ES-I3 (cell line): ENCODE results near the gene EIF6.
"Not testable (repeated sequence)": the region's sequence is repeated elsewhere in the genome, so short reads cannot be mapped to it uniquely, and the experiment has no call there.

Experiments
- H3K36me3 ChIP-seq: 2 replicates; pipeline ENCODE4 v1.6.1; 2013; ENCODE audit warnings: mild to moderate bottlenecking, low read length, control low read depth, moderate library complexity; ENCODE audit not compliant: insufficient read depth
- H3K4me1 ChIP-seq: 2 replicates; pipeline ENCODE4 v1.6.1; 2013; ENCODE audit warnings: mild to moderate bottlenecking, control low read depth, low read length; ENCODE audit not compliant: insufficient read depth
- H3K9ac ChIP-seq: 2 replicates; pipeline ENCODE4 v1.6.1; 2013; ENCODE audit warnings: low read depth, mild to moderate bottlenecking, low read length, moderate library complexity
- H3K9me3 ChIP-seq: 2 replicates; pipeline ENCODE4 v1.6.1; 2013; ENCODE audit warnings: mild to moderate bottlenecking, low read length, moderate library complexity; ENCODE audit not compliant: control insufficient read depth, insufficient read depth

Gene EIF6

DNA sequence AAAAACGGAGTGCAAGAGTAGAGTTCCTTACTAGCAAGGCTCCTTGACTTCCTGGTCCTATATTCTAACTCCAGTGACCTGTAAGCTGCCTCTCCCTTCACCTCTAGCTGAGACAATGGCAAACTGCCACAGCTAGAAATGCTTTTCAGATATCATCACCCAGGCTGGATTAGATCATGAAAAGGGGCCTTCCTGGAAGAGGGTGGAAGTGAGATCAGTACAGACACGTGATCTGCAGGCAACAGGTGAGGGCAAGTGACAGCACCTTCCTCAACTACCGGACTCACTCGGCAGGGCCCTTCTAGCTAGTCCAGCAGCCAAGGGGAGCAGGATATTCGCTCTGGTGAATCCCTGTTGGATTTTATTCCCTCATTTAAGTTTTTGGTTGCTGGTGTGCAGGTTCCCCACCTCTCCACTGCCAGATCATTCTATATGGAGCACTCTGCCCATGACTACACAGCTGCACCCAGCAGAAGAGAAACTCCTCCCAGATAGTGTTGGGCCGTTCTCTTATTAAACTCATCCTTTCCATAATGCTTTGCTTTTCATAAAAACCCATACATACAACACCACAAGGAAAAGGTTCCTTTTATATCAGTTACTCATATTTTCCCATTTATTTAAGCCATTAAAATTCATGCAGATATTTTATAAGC lies 34.1 kb upstream of the EIF6 start:
- H3K4me1 ChIP-seq: peaks cover 29% of the 10 kb centered on the region
- no peaks in the 10 kb centered on the region for H3K36me3 ChIP-seq
- H3K9ac ChIP-seq: no peak overlapping the region
- no peaks in the 10 kb centered on the region for H3K9me3 ChIP-seq

DNA sequence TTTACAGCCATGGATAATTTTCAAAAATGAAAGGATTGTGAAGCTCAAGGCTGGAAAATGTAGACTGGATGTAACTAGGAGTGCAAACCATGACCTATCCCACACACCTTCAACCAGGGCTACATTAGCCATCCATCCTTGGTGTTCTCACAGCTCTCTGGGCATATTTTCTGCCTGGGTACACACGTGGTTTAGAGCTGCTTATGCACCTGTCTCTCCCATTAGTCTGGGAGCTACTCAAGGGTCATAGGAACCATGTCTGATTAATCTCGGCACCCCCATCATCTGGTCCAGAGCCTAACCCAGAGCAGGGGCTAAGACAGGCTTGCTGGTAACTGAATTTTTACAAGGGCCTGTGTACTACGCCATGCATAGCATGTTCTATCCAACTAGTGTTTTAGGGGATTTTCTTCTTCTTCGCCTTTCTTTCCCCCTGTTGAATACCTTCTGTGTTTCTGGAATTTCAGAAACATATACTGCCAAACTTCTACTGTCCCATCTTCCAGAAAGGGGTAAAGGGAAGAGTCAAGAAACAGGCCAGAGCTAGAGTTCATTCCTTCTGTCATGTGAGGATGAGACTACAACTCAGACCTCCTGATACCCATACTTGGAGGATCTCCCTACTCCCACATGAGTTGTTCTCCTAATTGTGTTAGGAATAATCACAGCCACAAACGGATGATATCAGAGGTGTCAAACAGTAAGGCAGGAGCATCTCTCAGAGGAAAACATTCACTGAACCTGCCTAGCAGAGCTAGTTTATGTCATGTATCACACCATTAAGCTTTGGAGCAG lies 33.0 kb upstream of the EIF6 start:
- Histone ChIP-seq H3K9ac (no peak overlapping the region), H3K4me1 (peaks cover 31% of the 10 kb centered on the region), H3K9me3 (no peaks in the 10 kb centered on the region), H3K36me3 (no peaks in the 10 kb centered on the region)

DNA sequence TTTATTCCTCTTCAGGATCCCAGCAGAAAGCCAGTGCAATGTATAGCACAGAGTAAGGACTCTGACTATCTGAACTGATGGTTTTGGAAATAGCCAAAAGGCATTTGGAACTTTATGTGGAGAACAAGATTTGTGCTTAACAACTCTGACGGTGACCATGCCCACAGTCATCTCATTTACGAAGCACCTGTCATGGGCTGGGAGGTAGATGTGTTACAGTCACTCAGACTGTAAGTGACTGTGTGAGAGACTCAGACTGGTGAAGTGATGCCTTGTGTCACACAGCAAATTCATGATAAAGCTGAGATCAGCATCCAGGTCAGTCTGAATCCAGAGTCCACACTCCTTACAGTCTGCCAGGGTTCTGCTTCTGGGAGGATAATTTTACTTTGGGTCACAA lies 31.5 kb upstream of the EIF6 start:
- Histone ChIP-seq H3K4me1 (peaks cover 44% of the 10 kb centered on the region), H3K9ac (no peak overlapping the region), H3K36me3 (no peaks in the 10 kb centered on the region), H3K9me3 (no peaks in the 10 kb centered on the region)

DNA sequence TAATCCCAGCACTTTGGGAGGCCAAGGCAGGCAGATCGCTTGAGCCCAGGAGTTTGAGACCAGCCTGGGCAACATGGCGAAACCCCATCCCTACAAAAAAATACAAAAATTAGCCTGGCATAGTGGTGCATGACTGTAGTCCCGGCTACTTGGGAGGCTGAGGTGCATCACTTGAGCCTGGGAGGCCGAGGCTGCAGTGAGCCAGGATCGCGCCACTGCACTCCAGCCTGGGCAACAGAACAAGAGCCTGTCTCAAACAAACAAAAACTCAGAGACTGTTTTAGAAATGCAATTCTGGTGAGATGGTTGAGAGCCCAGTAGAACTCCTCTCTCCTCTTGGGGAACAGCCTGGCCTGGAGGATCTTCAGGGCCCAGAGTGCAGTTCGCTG lies 31.1 kb upstream of the EIF6 start:
- not testable (repeated sequence) for H3K9ac ChIP-seq

DNA sequence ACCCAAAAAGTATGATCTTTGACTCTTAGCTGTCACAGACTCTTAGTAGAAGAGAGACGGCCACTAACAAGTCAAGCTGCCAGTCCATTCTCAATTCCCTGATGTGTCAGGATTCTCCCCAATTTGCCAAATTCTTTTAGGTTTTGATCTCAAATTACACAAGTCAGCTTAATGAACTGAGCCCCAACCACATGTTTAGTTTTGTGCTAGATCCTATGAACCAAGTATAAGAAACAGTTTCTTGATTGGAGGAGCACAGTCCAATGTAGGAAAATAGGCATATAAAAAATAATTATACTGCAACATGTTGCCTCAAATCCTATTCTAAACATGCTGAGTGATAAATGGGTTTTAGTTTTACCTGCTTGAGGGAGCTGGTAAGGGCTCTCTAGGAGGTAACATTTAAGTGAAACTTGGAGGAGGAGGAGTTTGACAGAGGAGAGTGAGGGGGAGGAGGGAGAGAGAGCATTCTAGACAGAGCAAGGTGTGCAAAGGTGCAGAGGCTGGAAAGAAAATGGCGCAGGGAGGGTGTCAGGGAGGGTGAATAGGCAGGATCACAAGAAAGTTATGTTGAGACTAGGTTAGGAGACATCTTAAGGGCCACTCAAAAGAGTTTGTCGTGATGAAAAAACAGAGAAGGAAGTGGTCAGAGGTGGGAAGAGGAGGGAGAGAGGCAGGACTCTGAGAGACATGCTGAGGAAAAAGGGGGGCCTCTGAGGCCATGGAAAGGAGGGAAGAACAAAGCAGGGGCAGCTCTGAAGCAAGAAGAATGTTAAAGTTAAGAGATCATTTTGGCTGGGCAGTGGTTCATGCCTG lies 30.5 kb upstream of the EIF6 start:
- Histone ChIP-seq H3K4me1 (peaks cover 36% of the 10 kb centered on the region), H3K36me3 (no peaks in the 10 kb centered on the region), H3K9ac (no peak overlapping the region), H3K9me3 (no peaks in the 10 kb centered on the region)

More for the DNA sequence above, 31.1 kb upstream of the EIF6 start:
- H3K4me1 ChIP-seq: peaks cover 42% of the 10 kb centered on the region
- H3K36me3 ChIP-seq, H3K9me3 ChIP-seq: not testable (repeated sequence)

DNA sequence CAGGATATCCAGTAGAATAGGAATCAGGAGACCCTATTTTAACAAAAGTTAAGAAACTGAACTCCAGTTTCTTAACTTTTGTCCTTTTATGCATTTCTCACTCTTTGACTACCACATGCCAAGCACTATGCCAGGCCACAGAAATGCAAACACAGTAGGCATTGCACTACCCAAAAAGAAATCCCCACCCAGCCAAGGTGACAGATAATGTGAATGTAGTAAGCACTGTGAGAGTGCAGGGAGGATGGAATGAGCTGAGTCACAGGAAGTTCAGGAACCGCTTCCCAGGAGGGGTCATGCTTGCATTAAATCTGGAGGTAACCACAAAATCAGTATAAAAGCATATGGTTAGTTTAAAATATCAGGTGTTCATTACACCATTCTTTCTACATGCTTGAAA lies 27.7 kb upstream of the EIF6 start:
- peaks cover 26% of the 10 kb centered on the region for H3K4me1 ChIP-seq
- no peak overlapping the region for H3K9ac ChIP-seq
- no peaks in the 10 kb centered on the region for H3K9me3 ChIP-seq
- no peaks in the 10 kb centered on the region for H3K36me3 ChIP-seq

DNA sequence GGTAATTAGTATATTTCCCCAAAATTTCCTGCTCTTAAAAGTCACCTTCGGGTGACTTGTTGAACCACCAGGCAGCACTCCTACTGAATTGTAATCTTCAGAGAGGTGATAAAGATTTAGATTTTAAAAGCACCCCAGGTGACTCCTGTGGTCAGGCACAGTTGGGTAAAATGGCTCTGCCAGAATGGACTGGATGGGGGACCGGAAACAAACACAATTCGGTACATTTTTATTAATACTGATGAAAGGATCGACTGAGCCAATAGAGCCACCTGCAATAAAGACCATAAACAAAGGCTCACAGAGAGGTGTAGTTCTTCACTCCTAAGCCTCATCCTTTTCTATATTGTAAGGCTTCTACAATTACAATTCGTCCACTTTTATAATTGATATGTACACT lies 27.2 kb upstream of the EIF6 start:
- peaks cover 30% of the 10 kb centered on the region for H3K4me1 ChIP-seq

DNA sequence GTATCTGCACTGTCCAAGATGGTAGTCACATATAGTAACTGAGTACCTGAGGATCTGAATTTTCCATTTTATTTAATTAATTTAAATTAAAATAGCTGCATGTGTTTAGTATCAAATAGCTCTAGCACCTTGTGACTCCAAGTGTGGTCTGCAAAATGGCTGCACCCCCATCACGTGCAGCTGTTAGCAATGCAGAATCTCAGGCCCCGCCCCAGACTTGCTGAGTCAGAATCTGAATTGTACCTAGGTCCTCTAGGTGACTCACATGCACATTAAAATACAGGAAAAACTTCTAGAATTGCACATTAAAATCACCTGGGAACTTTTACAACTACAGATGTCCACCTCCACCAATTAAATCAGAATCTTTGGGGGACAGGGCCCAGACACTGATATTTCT lies 26.8 kb upstream of the EIF6 start:
- no peaks in the 10 kb centered on the region for H3K9me3 ChIP-seq
- H3K36me3 ChIP-seq: no peaks in the 10 kb centered on the region
- H3K4me1 ChIP-seq: peaks cover 34% of the 10 kb centered on the region
- no peak overlapping the region for H3K9ac ChIP-seq

More for the DNA sequence above, 27.2 kb upstream of the EIF6 start:
- no peaks in the 10 kb centered on the region for H3K36me3 ChIP-seq
- no peaks in the 10 kb centered on the region for H3K9me3 ChIP-seq
- H3K9ac ChIP-seq: no peak overlapping the region

DNA sequence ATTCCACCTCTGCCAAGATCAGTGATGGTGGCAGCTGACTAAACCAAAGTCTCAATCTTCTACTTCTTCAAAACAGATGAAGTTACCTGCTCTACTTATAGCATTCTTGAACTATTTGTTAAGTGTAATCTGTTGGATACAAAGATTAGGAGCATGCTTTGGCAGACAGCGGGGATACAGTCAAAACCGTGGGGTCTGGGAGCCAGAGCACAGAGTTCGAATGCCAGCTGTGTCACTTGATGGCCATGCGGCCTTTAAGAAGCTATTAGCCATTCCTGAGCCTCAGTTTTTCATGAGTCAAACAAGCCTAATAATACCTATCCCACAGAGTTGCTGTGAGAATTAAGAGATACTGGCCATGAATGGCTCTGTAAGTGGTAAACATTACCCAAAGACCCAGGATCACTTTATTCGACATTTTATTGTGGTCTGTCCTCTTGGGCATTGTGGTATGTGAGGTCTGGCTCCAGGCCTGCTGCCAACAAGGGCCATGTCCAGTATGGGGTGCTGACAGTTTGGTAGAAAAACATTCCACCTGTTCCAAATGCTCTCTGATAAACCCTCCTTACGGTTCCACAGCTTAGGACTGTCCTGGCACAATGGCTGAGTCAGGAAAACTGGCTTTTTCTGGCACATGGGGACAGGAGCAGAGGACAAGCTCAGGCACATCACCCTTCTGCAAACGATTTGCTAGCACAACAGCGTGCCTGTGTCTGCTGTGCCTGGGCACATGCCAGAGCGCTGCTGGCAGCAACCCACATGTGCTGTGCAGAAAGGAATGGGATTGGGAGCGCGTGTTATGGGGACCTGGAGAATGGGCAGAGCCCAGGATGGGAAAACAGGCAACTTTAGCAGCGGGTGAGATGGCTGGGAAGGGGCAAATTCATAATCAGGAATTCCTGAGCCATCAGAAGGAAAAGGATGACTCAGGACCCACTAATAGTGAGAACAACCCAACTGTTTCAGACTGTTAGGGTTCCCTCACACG lies 23.4 kb upstream of the EIF6 start:
- no peaks in the 10 kb centered on the region for H3K9me3 ChIP-seq
- peaks cover 37% of the 10 kb centered on the region for H3K4me1 ChIP-seq
- H3K9ac ChIP-seq: no peak overlapping the region
- H3K36me3 ChIP-seq: no peaks in the 10 kb centered on the region

DNA sequence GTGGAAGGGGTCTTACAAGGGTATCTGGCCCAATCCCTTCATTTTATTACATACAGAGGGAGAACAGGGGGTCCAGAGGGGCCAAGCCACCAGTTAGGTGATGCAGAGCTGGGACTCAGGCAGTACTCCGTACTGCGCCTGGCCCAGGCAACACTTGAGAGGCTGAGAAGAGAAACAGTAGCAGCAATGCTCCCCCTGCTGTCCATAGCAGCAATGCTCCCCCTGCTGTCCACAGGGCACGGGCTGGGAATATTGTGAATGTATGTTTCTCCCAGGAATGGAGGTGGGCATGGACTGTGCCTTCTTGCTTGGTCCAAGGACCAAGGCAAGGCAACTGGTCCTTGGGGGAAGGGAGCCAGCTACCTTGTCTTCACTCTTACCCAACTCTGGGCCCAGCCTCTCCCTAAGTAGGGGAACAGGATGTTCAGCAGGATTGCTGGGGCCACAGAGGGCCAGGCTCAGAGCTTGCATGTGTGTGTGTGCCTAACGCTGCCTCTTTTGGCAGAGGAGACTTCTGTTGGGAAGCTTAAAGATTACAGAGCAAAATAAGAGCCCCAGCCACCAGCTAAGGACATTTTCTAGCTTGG lies 22.5 kb upstream of the EIF6 start:
- H3K9me3 ChIP-seq: no peaks in the 10 kb centered on the region
- no peaks in the 10 kb centered on the region for H3K36me3 ChIP-seq
- peaks cover 30% of the 10 kb centered on the region for H3K4me1 ChIP-seq
- H3K9ac ChIP-seq: no peak overlapping the region

DNA sequence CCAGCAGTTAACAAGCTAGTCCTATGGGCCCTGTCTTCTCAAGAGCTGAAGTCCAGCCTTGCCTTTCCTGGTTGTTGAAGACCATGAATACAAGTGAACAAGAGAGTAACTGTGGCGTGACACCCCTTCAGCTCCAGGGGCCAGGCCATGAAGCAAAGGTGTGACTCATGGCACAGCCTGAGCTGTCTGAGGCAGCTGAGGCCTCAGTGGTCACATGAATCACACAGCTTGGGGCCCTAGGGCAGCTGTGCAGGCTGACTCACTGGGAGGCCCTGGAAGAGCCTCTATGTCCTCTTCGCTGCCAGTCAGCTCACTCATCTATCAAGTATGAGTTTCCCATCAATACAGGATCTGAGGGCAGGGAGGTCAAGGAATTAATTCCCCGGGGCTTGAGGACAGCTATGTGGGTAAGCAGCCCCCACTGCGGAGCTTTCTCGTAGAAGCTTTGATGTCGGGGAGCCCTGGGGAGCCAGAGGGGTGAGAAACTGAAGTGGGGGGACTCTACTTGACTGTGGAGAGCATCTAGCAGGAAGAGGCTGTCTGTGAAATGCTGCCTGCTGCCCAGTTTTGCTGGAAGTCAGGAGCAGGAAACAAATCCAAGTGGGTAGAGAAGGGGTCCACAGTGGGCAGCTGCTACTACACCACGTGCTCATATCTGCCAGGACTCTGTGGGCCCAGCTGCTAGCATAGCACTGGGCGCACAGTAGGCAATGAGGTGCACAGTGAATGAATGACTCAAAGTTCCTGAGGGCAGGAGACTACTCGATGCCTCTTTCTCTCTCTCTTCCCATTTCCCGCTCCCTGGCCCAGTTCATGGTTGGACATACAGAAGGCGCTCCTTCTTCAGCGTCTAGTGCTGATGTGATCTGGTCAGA lies 21.3 kb upstream of the EIF6 start:
- Histone ChIP-seq H3K9me3 (no peaks in the 10 kb centered on the region), H3K4me1 (peaks cover 21% of the 10 kb centered on the region), H3K36me3 (no peaks in the 10 kb centered on the region), H3K9ac (no peak overlapping the region)

DNA sequence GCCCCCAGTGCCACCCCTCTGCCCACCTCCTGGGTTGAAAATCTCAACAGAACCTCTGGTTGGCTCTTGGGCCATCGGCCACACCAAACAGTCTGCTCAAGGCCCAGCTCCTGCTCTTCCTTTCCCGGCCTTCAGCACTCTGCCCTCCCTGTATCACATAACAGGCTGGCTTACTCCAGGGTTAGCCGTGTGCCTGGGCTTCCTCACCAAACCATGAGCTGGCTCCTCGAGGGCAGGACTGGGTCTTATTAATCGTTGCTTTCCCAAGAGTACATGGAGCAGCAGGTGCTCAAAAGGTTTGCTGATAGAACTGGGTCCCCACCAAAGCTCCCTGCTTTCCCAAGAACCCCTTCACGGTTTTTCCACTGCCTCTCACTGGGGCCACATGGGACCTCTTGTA lies 20.4 kb upstream of the EIF6 start:
- Histone ChIP-seq H3K9ac (no peak overlapping the region), H3K9me3 (no peaks in the 10 kb centered on the region), H3K4me1 (peaks cover 19% of the 10 kb centered on the region; the same call in 1 of the 2 replicates), H3K36me3 (no peaks in the 10 kb centered on the region)
